ENCODE results near the gene TGIF2. TPM values are rescaled to one million over a fixed set of nuclear protein-coding genes. Genes with fewer than 3 reads are reported as not detected.

Gene TGIF2
- total RNA-seq, 1 experiment from 2014 or later = 81.7 TPM

GRCh38 chr20:36624068-36624943 is 50.9 kb downstream of the TGIF2 start:
- Histone ChIP-seq H3K23ac (ENCODE audit: insufficient read length, low read depth, low read length) (no peak overlapping the region), H3K23me2 (ENCODE audit: insufficient read length, low read depth, low read length, poor library complexity, severe bottlenecking) (no peaks in the 10 kb centered on the region), H3K18ac (ENCODE audit: insufficient read length, low read depth, low read length) (no peak overlapping the region), H3K79me2 (ENCODE audit: insufficient read depth, low read length) (no peaks in the 10 kb centered on the region), H2BK12ac (ENCODE audit: insufficient read length, low read depth, low read length) (no peak overlapping the region), H2BK15ac (ENCODE audit: low read depth, low read length) (no peak overlapping the region), H3K27me3 (ENCODE audit: insufficient read depth, low read length) (no peaks in the 10 kb centered on the region), H2BK20ac (ENCODE audit: low read depth, low read length, poor library complexity, severe bottlenecking) (no peak overlapping the region), H2BK5ac (ENCODE audit: insufficient read length, low read length) (no peak overlapping the region), H3K9me3 (ENCODE audit: control insufficient read depth, low read depth, low read length) (no peaks in the 10 kb centered on the region), H3K4ac (ENCODE audit: low read depth, low read length) (no peak overlapping the region), H2AK5ac (ENCODE audit: insufficient read length, low read length) (no peak overlapping the region), H3K4me1 (ENCODE audit: insufficient read depth, low read length) (no peaks in the 10 kb centered on the region; the same call in 1 of the 2 replicates), H4K8ac (replicated peaks; ENCODE audit: insufficient read length, low read depth, low read length) (no peak overlapping the region), H2BK120ac (ENCODE audit: low read depth, low read length, poor library complexity, severe bottlenecking) (no peak overlapping the region), H3K56ac (ENCODE audit: insufficient read length, low read depth, low read length) (no peak overlapping the region), H4K5ac (ENCODE audit: insufficient read length, low read depth, low read length) (no peak overlapping the region), H2AFZ (ENCODE audit: low read length) (no peak overlapping the region), H3K14ac (ENCODE audit: insufficient read depth, low read length) (no peak overlapping the region), H3T11ph (ENCODE audit: low read length) (no peak overlapping the region), H4K91ac (ENCODE audit: insufficient read length, low read depth, low read length) (no peak overlapping the region), H3K4me2 (ENCODE audit: insufficient read depth, insufficient read length, low read length) (no peak overlapping the region), H3K9ac (ENCODE audit: extremely low read depth, insufficient read length, low read length) (no peak overlapping the region), H3K27ac (ENCODE audit: insufficient read length, low read depth, low read length) (no peak overlapping the region), H4K20me1 (ENCODE audit: control insufficient read depth, insufficient read depth, insufficient read length) (no peaks in the 10 kb centered on the region), H3K79me1 (ENCODE audit: insufficient read depth, low read depth, low read length, poor library complexity, severe bottlenecking) (no peaks in the 10 kb centered on the region)
- no peak; the same call in 2 of the 3 replicates for TF ChIP-seq CTCF (conservative IDR thresholded peaks at IDR 0.05)
- Mint-ChIP-seq H3K27me3 (ENCODE audit: low read depth) (no peaks in the 10 kb centered on the region), H3K4me1 (peaks cover 7 to 10% of the 10 kb centered on the region in 2 experiments), H3K36me3 (ENCODE audit: insufficient read depth in 1 of 3, low read depth in 3 of 3) (no peaks in the 10 kb centered on the region), H3K27ac (peak overlapping the region in 1 of 3 experiments; percentile 12; a peak in 3 of 7 replicates), H3K9me3 (no peaks in the 10 kb centered on the region), H3K4me3 (no peak overlapping the region)
- no CpG with 5 or more reads among the region's 14 CpGs for WGBS (ENCODE audit: extremely low coverage, insufficient read length, low lambda C conversion rate)
- DNase-seq = peak; percentile 63
